Breast epithelium (tissue), 3 donors: ENCODE results near the gene KLHL17.

Source experiments
- CTCF ChIP-seq, 3 donors: fragments of 450-650 bp; IDR thresholded peaks; one replicate each; pipeline ENCODE4 v1.5.1; 2016 to 2017; ENCODE audit warnings: antibody characterized with exemption in 3 of 3, mild to moderate bottlenecking in 3 of 3, moderate library complexity in 3 of 3
- POLR2A ChIP-seq: fragments of 450-650 bp; IDR thresholded peaks from one replicate; pipeline ENCODE4 v1.6.1; 2016; ENCODE audit warnings: antibody characterized with exemption, mild to moderate bottlenecking, moderate library complexity
- POLR2AphosphoS5 ChIP-seq, 3 donors: sonication (generic); formaldehyde crosslinking; IDR thresholded peaks; one replicate each; pipeline ENCODE4 v1.6.1; 2017; ENCODE audit warnings: antibody characterized with exemption in 3 of 3

- peak; percentile 18 to 44 (median 43) for TF ChIP-seq CTCF (IDR thresholded peaks at IDR 0.05)
- TF ChIP-seq POLR2A: no peak
- TF ChIP-seq POLR2AphosphoS5 (IDR thresholded peaks at IDR 0.05): no peak
These were observed 22.2 kb upstream of the KLHL17 start for GRCh38 chr1:938088-938683.
